ENCODE measurements around the gene PARK7.
A peak's percentile ranks its signal among the peaks of the same experiment; 100 is the strongest.

DNA sequence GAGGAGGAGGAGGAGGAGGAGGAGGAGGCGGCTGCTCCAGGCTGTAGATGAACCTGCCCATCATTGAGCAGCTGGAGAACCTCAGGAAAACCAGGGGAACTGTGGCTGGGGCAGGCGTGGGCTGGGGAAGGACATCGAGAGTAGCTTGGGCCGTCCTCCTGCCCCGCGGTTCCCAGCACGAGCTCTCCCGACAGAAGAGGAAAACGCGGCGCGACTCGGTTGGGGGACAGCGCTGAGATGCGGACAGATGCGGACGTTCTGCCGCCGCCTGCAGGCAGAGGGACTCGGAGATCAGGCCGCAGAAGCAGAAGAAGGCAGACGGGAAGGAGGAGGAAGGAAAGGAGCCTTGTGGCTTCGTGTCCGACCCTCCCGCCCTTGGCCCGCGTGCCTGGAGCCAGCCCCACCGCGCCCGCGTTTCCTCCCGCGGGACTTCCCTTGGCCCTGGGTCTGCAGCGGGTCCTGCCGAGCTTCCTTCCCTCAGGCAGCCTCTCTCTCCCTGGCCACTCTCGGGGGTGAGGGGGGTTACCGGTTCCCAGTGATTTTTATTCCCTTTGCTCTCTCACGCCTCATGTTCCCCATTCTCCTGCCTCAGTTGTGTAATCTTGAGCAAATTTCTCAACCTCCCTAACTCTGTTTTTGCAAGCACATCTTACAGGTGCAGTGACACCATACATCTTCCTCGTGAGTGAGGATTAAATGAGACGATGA is 19.1 kb upstream of the PARK7 start:
- peak in 3 of 6 experiments; percentile 26 to 31 (median 28) for TF ChIP-seq CTCF (IDR thresholded peaks at IDR 0.05)
- TF ChIP-seq POLR2A (IDR thresholded peaks at IDR 0.05), result no peak

Measured in Peyer's patch (tissue), 4 donors.